T-helper 1 cell treated with Interleukin-12 subunit alpha and Interleukin-12 subunit beta and Interleukin-4 antibody, amounts not matched to agents 30 ng/mL and 1 ng/mL, for 36 hours (primary cell): ENCODE results near the gene KRTAP10-12. TPM values are rescaled to one million over a fixed set of nuclear protein-coding genes. Genes with fewer than 3 reads are reported as not detected.
"Not testable (repeated sequence)": the region's sequence is repeated elsewhere in the genome, so short reads cannot be mapped to it uniquely, and the experiment has no call there.

Experiments used
- intact Hi-C: fragments of 100-400 bp; cut with micrococcal nuclease; formaldehyde crosslinking; loops from one replicate; pipeline ENCODE4 v1.15.1; 2024
- total RNA-seq: library from RNA; stranded (reverse); gene quantifications from 2 replicates; pipeline ENCODE4 v1.2.3, GENCODE V29; 2022

The KRTAP10-12 gene
- total RNA-seq, 1 donor from 2014 or later = not detected

- intact Hi-C loops = no loop called here
Observed at GRCh38 chr21:44666401-44667320, 30.3 kb upstream of the KRTAP10-12 start, which contains the start of gene KRTAP12-2. Gene KRTAP12-2, minus strand, starts transcription at chr21:44666927. Its CDS starts 41 bp downstream, at chr21:44666886.

- intact Hi-C loops = no loop called here
Observed at GRCh38 chr21:44667612-44668011, 29.4 kb upstream of the KRTAP10-12 start.

GRCh38 chr21:44670642-44671432 lies 26.1 kb upstream of the KRTAP10-12 start:
- intact Hi-C loops = no loop called here

- intact Hi-C loops = no loop called here
Observed at GRCh38 chr21:44671911-44672310, 25.1 kb upstream of the KRTAP10-12 start.

- intact Hi-C loops = no loop called here
Observed at GRCh38 chr21:44677881-44678280, 19.1 kb upstream of the KRTAP10-12 start.

GRCh38 chr21:44681152-44681551 lies 15.8 kb upstream of the KRTAP10-12 start:
- intact Hi-C loops = no loop called here

- intact Hi-C loops = no loop called here
Observed at GRCh38 chr21:44681861-44682579, 15.0 kb upstream of the KRTAP10-12 start, which contains the start of gene KRTAP12-1. Gene KRTAP12-1, minus strand, starts transcription at chr21:44682163. Its CDS starts 40 bp downstream, at chr21:44682123.

- intact Hi-C loops = no loop called here
Observed at GRCh38 chr21:44682580-44683151, 14.3 kb upstream of the KRTAP10-12 start.

- intact Hi-C loops = no loop called here
Observed at GRCh38 chr21:44684077-44684476, 12.9 kb upstream of the KRTAP10-12 start.

GRCh38 chr21:44684483-44684882 lies 12.5 kb upstream of the KRTAP10-12 start:
- intact Hi-C loops = no loop called here

GRCh38 chr21:44685050-44685449 lies 11.9 kb upstream of the KRTAP10-12 start:
- intact Hi-C loops = not testable (repeated sequence)

GRCh38 chr21:44686000-44686781 lies 10.8 kb upstream of the KRTAP10-12 start:
- intact Hi-C loops = no loop called here

GRCh38 chr21:44686843-44687561 lies 10.0 kb upstream of the KRTAP10-12 start:
- intact Hi-C loops = no loop called here

- intact Hi-C loops = no loop called here
Observed at GRCh38 chr21:44687671-44688070, 9.3 kb upstream of the KRTAP10-12 start.

- intact Hi-C loops = not testable (repeated sequence)
Observed at GRCh38 chr21:44689740-44690139, 7.2 kb upstream of the KRTAP10-12 start.

GRCh38 chr21:44691686-44692085 lies 5.3 kb upstream of the KRTAP10-12 start:
- intact Hi-C loops = no loop called here

- intact Hi-C loops = no loop called here
Observed at GRCh38 chr21:44692798-44693512, 4.0 kb upstream of the KRTAP10-12 start.

GRCh38 chr21:44694776-44695175 lies 2.2 kb upstream of the KRTAP10-12 start:
- intact Hi-C loops = no loop called here

- intact Hi-C loops = no loop called here
Observed at GRCh38 chr21:44695184-44695583, 1.8 kb upstream of the KRTAP10-12 start.
